ENCODE data around the gene MRC2.
"Not testable (repeated sequence)": the region's sequence is repeated elsewhere in the genome, so short reads cannot be mapped to it uniquely, and the experiment has no call there.

MRC2 gene

DNA sequence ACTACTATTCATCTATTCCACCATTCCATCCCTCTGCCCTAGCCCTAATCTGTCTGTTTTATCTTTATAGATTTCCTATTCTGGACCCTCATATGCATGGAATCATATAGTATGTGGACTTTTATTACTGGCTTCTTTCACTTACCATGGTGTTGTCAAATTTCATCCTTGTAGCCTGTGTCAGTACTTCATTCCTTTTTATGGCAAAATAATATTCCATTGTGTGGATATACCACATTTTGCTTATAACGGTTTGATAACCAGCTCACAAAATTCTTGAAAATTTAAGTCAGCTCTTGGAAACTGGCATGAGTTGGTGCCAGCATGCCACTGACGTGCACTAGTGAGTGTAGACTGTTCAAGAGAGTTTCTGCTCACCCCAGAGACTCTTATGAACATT, 30.3 kb upstream of the MRC2 start:
- Histone ChIP-seq H3K36me3 (ENCODE audit: control insufficient read depth, insufficient read depth, low read length, severe bottlenecking) (peaks cover 63% of the 10 kb centered on the region), H3K4me1 (ENCODE audit: control insufficient read depth, insufficient read depth, low read length) (peaks cover 30% of the 10 kb centered on the region), H3K4me3 (ENCODE audit: low read length) (no peak overlapping the region), H3K27me3 (replicated peaks; ENCODE audit: control insufficient read depth, insufficient read depth, low read length) (no peaks in the 10 kb centered on the region), H3K9ac (ENCODE audit: low read length) (no peak overlapping the region), H3K9me3 (ENCODE audit: control insufficient read depth, low read length) (no peaks in the 10 kb centered on the region)
- no peak for DNase-seq (ENCODE audit: low read depth)

DNA sequence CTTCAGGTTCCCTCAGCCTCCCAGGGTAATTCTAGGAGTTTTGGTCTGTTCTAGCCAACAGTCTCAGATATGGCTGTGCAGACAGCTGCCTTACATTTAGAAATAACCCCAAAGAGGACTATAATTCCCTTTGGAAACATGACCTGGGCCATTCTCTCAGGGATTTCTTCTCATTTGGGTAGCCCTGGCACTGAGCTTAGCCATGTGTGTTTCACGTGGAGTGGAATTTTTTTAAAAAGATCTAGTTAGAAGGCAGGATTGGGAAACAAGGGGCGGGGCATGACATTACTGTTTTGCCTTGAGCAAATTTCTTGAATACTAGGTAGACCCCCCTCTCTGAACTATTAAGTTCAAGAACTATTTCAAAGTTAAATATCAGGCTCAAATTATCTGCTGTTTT, 29.6 kb upstream of the MRC2 start:
- peak; percentile 97 for DNase-seq (ENCODE audit: low read depth)
- Histone ChIP-seq H3K4me1 (ENCODE audit: control insufficient read depth, insufficient read depth, low read length) (peaks cover 30% of the 10 kb centered on the region), H3K9me3 (ENCODE audit: control insufficient read depth, low read length) (no peaks in the 10 kb centered on the region), H3K27me3 (replicated peaks; ENCODE audit: control insufficient read depth, insufficient read depth, low read length) (no peaks in the 10 kb centered on the region), H3K9ac (ENCODE audit: low read length) (no peak overlapping the region), H3K4me3 (ENCODE audit: low read length) (no peak overlapping the region), H3K36me3 (ENCODE audit: control insufficient read depth, insufficient read depth, low read length, severe bottlenecking) (peaks cover 70% of the 10 kb centered on the region)

DNA sequence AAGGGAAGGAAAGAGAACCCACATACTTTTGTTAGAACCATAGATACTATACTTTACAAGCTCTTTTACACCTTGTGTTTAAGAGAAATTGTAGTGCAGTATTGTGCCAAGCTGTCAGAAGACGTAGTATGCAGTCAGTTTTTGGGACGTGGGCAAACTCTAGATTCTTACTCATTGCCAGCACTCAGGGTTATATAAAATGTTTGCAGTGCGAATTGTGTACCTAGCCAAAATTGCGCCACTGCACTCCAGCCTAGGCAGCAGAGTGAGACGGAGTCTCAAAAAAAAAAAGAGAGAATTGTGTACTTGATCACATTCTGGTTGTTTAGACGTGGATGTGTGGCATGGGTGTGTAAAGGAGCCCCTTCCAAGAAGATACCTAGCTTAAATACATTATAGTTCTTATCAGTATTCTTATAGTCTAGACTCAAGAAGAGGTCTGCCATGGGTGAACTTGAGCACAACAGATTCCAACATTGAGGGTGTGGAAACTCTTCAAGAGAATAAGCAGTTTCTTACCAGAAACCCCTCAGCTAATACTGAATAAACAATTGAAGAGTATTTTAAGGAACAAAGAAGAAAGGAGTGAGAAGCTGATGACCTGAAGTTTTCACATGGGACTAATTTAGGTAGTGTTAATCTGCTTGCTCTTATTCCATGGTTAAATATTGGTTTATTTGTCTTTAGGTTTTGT, 27.4 kb upstream of the MRC2 start:
- Histone ChIP-seq H3K4me3 (ENCODE audit: low read length) (no peak overlapping the region), H3K27me3 (replicated peaks; ENCODE audit: control insufficient read depth, insufficient read depth, low read length) (no peaks in the 10 kb centered on the region), H3K9ac (ENCODE audit: low read length) (no peak overlapping the region), H3K36me3 (ENCODE audit: control insufficient read depth, insufficient read depth, low read length, severe bottlenecking) (peaks cover 67% of the 10 kb centered on the region), H3K4me1 (ENCODE audit: control insufficient read depth, insufficient read depth, low read length) (peaks cover 30% of the 10 kb centered on the region), H3K9me3 (ENCODE audit: control insufficient read depth, low read length) (no peaks in the 10 kb centered on the region)
- DNase-seq (ENCODE audit: low read depth) = no peak

DNA sequence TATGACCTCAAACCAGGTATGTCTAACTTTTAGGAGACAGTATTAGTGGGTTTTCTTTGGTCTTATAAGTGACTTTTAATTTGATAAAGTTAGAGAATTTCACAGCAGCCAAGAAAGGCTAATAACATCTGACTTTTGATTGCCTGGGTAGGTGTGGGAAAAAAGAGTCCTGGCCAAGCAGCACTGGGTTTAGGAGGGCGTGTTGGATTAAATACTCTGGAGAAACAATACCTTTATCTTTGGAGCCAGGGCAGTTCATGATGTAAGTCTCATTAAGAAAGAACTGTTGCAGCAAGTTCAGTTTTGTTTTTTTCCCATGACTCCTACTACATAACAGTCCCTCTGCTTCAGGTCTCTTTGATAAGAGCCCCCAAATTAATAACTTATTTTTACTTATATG, 26.7 kb upstream of the MRC2 start:
- Histone ChIP-seq H3K36me3 (ENCODE audit: control insufficient read depth, insufficient read depth, low read length, severe bottlenecking) (peaks cover 65% of the 10 kb centered on the region), H3K27me3 (replicated peaks; ENCODE audit: control insufficient read depth, insufficient read depth, low read length) (no peaks in the 10 kb centered on the region), H3K4me1 (ENCODE audit: control insufficient read depth, insufficient read depth, low read length) (peaks cover 30% of the 10 kb centered on the region), H3K9ac (ENCODE audit: low read length) (no peak overlapping the region), H3K4me3 (ENCODE audit: low read length) (no peak overlapping the region), H3K9me3 (ENCODE audit: control insufficient read depth, low read length) (no peaks in the 10 kb centered on the region)
- DNase-seq (ENCODE audit: low read depth) = no peak

DNA sequence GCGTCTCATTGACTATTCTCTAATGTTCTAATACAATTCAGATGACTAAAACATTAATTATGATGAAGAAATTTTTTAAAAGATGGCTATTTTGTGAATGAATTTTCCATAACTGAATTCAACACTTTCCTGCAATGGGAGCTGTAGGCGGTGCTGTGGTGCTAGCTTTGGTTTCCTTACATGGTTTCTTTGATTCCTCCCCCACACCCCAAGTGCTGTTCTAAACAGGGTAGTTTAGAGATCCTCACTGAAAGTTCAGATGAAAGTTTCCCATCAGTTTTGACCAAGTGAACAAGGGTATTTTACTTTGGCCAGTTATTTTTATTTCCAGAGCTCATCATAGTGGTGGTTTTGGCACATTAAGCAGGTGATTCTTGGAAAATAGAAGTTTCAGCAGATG, 26.0 kb upstream of the MRC2 start:
- H3K9me3 ChIP-seq (ENCODE audit: control insufficient read depth, low read length) = no peaks in the 10 kb centered on the region
- peak; percentile 36 for DNase-seq (ENCODE audit: low read depth)
- peaks cover 64% of the 10 kb centered on the region for H3K36me3 ChIP-seq (ENCODE audit: control insufficient read depth, insufficient read depth, low read length, severe bottlenecking)
- no peaks in the 10 kb centered on the region for H3K27me3 ChIP-seq (replicated peaks; ENCODE audit: control insufficient read depth, insufficient read depth, low read length)
- H3K9ac ChIP-seq (ENCODE audit: low read length) = no peak overlapping the region
- peaks cover 28% of the 10 kb centered on the region for H3K4me1 ChIP-seq (ENCODE audit: control insufficient read depth, insufficient read depth, low read length)
- H3K4me3 ChIP-seq (ENCODE audit: low read length) = no peak overlapping the region

DNA sequence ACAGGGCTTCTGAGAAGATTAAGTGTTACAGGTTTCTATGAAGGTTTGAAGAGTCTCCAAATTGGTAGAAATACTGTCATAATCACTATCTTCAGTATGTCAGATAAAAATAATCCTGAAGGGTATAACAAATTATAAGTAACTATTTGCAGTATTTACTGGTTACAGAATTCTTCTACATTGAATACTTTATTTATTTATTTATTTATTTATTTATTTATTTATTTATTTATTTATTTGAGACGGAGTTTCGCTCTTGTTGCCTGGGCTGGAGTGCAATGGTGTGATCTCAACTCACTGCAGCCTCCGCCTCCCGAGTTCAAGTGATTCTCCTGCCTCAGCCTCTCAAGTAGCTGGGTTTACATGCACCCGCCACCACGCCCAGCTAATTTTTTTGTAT, 23.7 kb upstream of the MRC2 start:
- not testable (repeated sequence) for H3K9me3 ChIP-seq (ENCODE audit: control insufficient read depth, low read length); H3K4me3 ChIP-seq (ENCODE audit: low read length); H3K9ac ChIP-seq (ENCODE audit: low read length); H3K27me3 ChIP-seq (replicated peaks; ENCODE audit: control insufficient read depth, insufficient read depth, low read length); H3K4me1 ChIP-seq (ENCODE audit: control insufficient read depth, insufficient read depth, low read length); DNase-seq (ENCODE audit: low read depth)
- H3K36me3 ChIP-seq (ENCODE audit: control insufficient read depth, insufficient read depth, low read length, severe bottlenecking) = peaks cover 75% of the 10 kb centered on the region

DNA sequence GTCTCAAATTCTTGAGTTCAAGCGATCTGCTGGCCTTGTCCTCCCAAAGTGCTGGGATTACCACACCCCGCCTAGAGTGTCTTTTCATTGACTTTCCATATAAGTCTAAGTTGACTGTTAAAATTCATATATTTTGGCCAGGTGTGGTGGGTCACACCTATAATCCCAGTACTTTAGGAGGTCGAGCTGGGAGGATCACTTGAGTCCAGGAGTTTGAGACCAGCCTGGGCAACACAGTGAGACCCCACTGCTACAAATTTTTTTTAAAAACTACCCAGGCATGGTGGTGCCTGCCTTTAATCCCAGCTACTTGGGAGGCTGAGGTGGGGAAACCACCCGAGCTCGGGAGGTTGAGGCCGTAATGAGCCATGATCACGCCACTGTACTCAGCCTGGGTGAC, 21.9 kb upstream of the MRC2 start:
- H3K36me3 ChIP-seq (ENCODE audit: control insufficient read depth, insufficient read depth, low read length, severe bottlenecking) = peaks cover 78% of the 10 kb centered on the region
- H3K27me3 ChIP-seq (replicated peaks; ENCODE audit: control insufficient read depth, insufficient read depth, low read length) = no peaks in the 10 kb centered on the region
- DNase-seq (ENCODE audit: low read depth) = no peak
- H3K4me3 ChIP-seq (ENCODE audit: low read length) = no peak overlapping the region
- H3K4me1 ChIP-seq (ENCODE audit: control insufficient read depth, insufficient read depth, low read length) = peaks cover 10% of the 10 kb centered on the region
- H3K9ac ChIP-seq (ENCODE audit: low read length) = no peak overlapping the region
- H3K9me3 ChIP-seq (ENCODE audit: control insufficient read depth, low read length) = no peaks in the 10 kb centered on the region

DNA sequence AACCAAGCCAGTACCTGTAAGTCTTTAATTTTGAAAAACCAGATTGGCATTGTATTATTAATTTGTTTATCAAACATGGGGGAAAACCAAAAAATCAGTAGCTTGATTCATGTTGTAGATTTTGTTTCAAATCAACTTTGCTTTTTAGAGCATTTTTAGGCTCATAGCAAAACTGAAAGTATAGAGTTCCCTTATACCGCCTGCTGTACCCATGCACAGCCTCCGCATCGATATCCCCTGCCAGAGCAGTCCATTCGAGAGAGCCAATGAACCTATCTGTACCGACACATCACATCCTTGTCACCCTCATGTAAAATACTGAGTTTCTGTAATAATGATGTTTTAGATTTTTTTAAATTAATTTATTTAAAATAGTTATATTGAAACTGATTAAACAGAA, 16.2 kb upstream of the MRC2 start:
- Histone ChIP-seq H3K9me3 (ENCODE audit: control insufficient read depth, low read length) (no peaks in the 10 kb centered on the region), H3K4me1 (ENCODE audit: control insufficient read depth, insufficient read depth, low read length) (peaks cover 7% of the 10 kb centered on the region), H3K4me3 (ENCODE audit: low read length) (no peak overlapping the region), H3K9ac (ENCODE audit: low read length) (no peak overlapping the region), H3K27me3 (replicated peaks; ENCODE audit: control insufficient read depth, insufficient read depth, low read length) (no peaks in the 10 kb centered on the region), H3K36me3 (ENCODE audit: control insufficient read depth, insufficient read depth, low read length, severe bottlenecking) (peaks cover 66% of the 10 kb centered on the region)
- DNase-seq (ENCODE audit: low read depth) = no peak

DNA sequence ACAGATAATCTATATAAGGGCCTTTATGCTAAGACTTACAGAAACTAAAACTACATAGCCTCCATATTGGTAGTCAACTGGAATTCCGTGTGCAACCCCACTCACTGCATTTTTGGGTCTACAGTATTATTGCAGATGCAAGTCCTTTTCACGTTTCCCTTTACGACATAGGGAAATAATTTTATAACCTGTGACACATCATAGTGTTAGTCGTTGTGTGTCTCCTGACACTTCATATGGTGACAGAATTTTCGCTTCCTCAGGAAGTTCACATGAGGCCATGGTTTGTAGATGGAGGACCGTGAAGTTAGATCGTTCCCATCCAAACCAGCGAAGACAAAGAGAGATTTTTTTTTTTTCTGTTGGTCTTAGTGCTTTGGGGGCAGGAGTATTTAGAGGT, 15.7 kb upstream of the MRC2 start:
- H3K4me1 ChIP-seq (ENCODE audit: control insufficient read depth, insufficient read depth, low read length) = peaks cover 7% of the 10 kb centered on the region
- no peaks in the 10 kb centered on the region for H3K27me3 ChIP-seq (replicated peaks; ENCODE audit: control insufficient read depth, insufficient read depth, low read length)
- peaks cover 63% of the 10 kb centered on the region for H3K36me3 ChIP-seq (ENCODE audit: control insufficient read depth, insufficient read depth, low read length, severe bottlenecking)
- H3K9me3 ChIP-seq (ENCODE audit: control insufficient read depth, low read length) = no peaks in the 10 kb centered on the region
- no peak for DNase-seq (ENCODE audit: low read depth)
- H3K4me3 ChIP-seq (ENCODE audit: low read length) = no peak overlapping the region
- H3K9ac ChIP-seq (ENCODE audit: low read length) = no peak overlapping the region

DNA sequence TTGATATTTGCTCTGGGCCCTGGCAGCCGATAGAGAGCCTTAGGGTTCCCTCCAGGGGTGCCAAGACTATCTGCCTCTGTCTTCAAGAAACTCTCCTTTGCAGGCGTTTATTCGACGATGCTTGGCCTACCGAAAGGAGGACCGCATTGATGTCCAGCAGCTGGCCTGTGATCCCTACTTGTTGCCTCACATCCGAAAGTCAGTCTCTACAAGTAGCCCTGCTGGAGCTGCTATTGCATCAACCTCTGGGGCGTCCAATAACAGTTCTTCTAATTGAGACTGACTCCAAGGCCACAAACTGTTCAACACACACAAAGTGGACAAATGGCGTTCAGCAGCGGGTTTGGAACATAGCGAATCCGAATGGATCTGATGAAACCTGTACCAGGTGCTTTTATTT, 15.2 kb upstream of the MRC2 start:
- H3K36me3 ChIP-seq (ENCODE audit: control insufficient read depth, insufficient read depth, low read length, severe bottlenecking) = peaks cover 59% of the 10 kb centered on the region
- H3K4me3 ChIP-seq (ENCODE audit: low read length); H3K9ac ChIP-seq (ENCODE audit: low read length); DNase-seq (ENCODE audit: low read depth); H3K27me3 ChIP-seq (replicated peaks; ENCODE audit: control insufficient read depth, insufficient read depth, low read length); H3K9me3 ChIP-seq (ENCODE audit: control insufficient read depth, low read length): not testable (repeated sequence)
- peaks cover 11% of the 10 kb centered on the region for H3K4me1 ChIP-seq (ENCODE audit: control insufficient read depth, insufficient read depth, low read length)

DNA sequence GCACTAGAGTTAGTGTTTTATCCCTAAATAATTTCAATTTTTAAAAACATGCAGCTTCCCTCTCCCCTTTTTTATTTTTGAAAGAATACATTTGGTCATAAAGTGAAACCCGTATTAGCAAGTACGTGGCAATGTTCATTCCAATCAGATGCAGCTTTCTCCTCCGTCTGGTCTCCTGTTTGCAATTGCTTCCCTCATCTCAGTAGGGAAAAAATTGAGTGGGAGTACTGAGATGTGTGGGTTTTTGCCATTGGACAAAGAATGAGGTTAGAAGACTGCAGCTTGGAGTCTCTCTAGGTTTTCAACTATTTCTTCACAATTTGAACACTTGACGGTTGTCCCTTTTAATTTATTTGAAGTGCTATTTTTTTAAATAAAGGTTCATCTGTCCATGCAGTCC, 14.4 kb upstream of the MRC2 start:
- H3K27me3 ChIP-seq (replicated peaks; ENCODE audit: control insufficient read depth, insufficient read depth, low read length); H3K9ac ChIP-seq (ENCODE audit: low read length); H3K4me3 ChIP-seq (ENCODE audit: low read length); H3K9me3 ChIP-seq (ENCODE audit: control insufficient read depth, low read length): not testable (repeated sequence)
- Histone ChIP-seq H3K4me1 (ENCODE audit: control insufficient read depth, insufficient read depth, low read length) (peaks cover 20% of the 10 kb centered on the region), H3K36me3 (ENCODE audit: control insufficient read depth, insufficient read depth, low read length, severe bottlenecking) (peaks cover 51% of the 10 kb centered on the region)
- peak; percentile 47 for DNase-seq (ENCODE audit: low read depth)

DNA sequence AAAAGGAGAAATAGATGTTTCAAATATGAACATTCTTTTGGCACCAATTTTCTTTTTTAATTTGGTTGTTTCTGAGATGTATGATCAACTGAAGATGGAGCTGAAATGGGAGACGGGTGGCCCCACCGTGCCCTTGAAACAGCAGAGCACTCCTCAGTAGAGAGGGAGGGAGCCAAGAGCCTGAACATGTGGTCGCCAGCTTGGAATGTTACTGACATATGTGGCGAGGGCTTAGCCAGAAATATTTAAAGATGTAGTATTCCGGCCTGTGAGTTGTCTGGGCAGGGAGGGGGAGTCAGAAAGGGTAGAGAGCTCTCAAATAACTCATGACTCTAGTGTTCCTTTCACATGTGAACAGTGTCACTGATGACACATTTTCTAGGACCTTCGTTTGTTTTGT, 13.3 kb upstream of the MRC2 start:
- peak; percentile 95 for DNase-seq (ENCODE audit: low read depth)
- Histone ChIP-seq H3K9me3 (ENCODE audit: control insufficient read depth, low read length) (no peaks in the 10 kb centered on the region), H3K4me1 (ENCODE audit: control insufficient read depth, insufficient read depth, low read length) (peaks cover 29% of the 10 kb centered on the region), H3K36me3 (ENCODE audit: control insufficient read depth, insufficient read depth, low read length, severe bottlenecking) (peaks cover 41% of the 10 kb centered on the region), H3K27me3 (replicated peaks; ENCODE audit: control insufficient read depth, insufficient read depth, low read length) (no peaks in the 10 kb centered on the region), H3K4me3 (ENCODE audit: low read length) (no peak overlapping the region), H3K9ac (ENCODE audit: low read length) (no peak overlapping the region)
